Ovary (tissue), 9 donors: ENCODE measurements around the gene IER2. TPM values are rescaled to one million over a fixed set of nuclear protein-coding genes. Genes with fewer than 3 reads are reported as not detected.
"Not testable (repeated sequence)": the region's sequence is repeated elsewhere in the genome, so short reads cannot be mapped to it uniquely, and the experiment has no call there.

ENCODE experiments used
- DNase-seq, 5 donors: peaks; one replicate each; pipeline ENCODE4 v3.0.0-alpha.2; 2019 to 2020
- H3K27ac ChIP-seq, 2 donors: fragments of 200-600 bp; one replicate each; pipeline versions ENCODE4 v1.5.1 to v1.8.0; 2019 to 2022
- H3K27me3 ChIP-seq: fragments of 200-600 bp; one replicate; pipeline ENCODE4 v1.8.0; 2022
- H3K36me3 ChIP-seq: fragments of 200-600 bp; sonication (generic); one replicate; pipeline ENCODE4 v1.5.1; 2019
- H3K4me1 ChIP-seq: one replicate; pipeline ENCODE4 v1.8.1; 2013; ENCODE audit warnings: mild to moderate bottlenecking, moderate library complexity; ENCODE audit not compliant: insufficient read depth
- H3K4me3 ChIP-seq: fragments of 200-600 bp; sonication (generic); one replicate; pipeline ENCODE4 v1.5.1; 2017
- H3K9me3 ChIP-seq, 2 donors: fragments of 200-600 bp in 1 of 2; sonication (generic) in 1 of 2; one replicate each; pipeline versions ENCODE4 v1.5.1 to v1.8.1; 2013 to 2019; ENCODE audit warnings: mild to moderate bottlenecking in 1 of 2, moderate library complexity in 1 of 2
- EP300 ChIP-seq: sonication (generic); formaldehyde crosslinking; IDR thresholded peaks from one replicate; pipeline ENCODE4 v1.6.1; 2017; ENCODE audit warnings: antibody characterized with exemption
- POLR2A ChIP-seq: fragments of 450-650 bp; IDR thresholded peaks from one replicate; pipeline ENCODE4 v1.6.1; 2017; ENCODE audit warnings: antibody characterized with exemption, mild to moderate bottlenecking, moderate library complexity
- WGBS, 3 donors: extraction: QIAGEN DNeasy Blood & Tissue Kit in 1 of 3; methylation state at CpG; one replicate each; pipeline versions ENCODE4 v1.1.5 to v1.1.7; 2013 to 2017; 5-methylcytosine and 5-hydroxymethylcytosine counted together
- intact Hi-C, 4 donors: fragments of 100-400 bp; cut with DNase I; formaldehyde crosslinking; loops; one replicate each; pipeline versions ENCODE4 v1.11.0 to v1.15.1; 2022 to 2023
- polyA plus RNA-seq, 2 donors: library from polyadenylated mRNA; stranded (reverse); fragments of 200-250 nt in 1 of 2; fragments of 350-450 nt in 1 of 2; fragmentation: Illumina TruSeq in 1 of 2; extraction: RNeasy Lipid Tissue Mini Kit (QIAGEN cat#74804) in 1 of 2; gene quantifications; one replicate each; pipeline ENCODE4 v1.2.3, GENCODE V29; 2013 to 2014
- total RNA-seq, 7 donors: library from RNA; depleted of rRNA in 2 of 7; stranded (reverse); fragments of >200 nt in 2 of 7; fragmentation: NEBNext Ultra II Directional in 3 of 7; extraction: Animal tissue kit (Norgen Biotek cat#: 25700) in 3 of 7; gene quantifications; one replicate each; pipeline versions ENCODE4 v1.1.0 to v1.2.4, GENCODE V29; 2016 to 2023
- TF ChIP-seq, protein P1 (sequence below), 3 donors: fragments of 450-650 bp in 2 of 3; fragments of 200-600 bp in 1 of 3; IDR thresholded peaks; one replicate each; pipeline versions ENCODE4 v1.5.1 to v1.8.0; 2016 to 2022; ENCODE audit warnings: antibody characterized with exemption in 3 of 3, mild to moderate bottlenecking in 1 of 3
- donor health status: DM: no; HTN: no; CAD: no; lungs with moderate emphysema.
- donor health status: DM: no; HTN: no; CAD: no.
- donor health status: Bipolar disorder and iron deficiency.
- donor health status: DM: yes; HTN: yes; CAD: no.
- donor health status: DM: no; HTN: no; CAD: no.
- donor health status: DM: yes; HTN: yes; CAD: no.

The IER2 gene
- total and polyA plus RNA-seq, 9 donors: 47.4 to 301 (median 79.9) TPM

DNA sequence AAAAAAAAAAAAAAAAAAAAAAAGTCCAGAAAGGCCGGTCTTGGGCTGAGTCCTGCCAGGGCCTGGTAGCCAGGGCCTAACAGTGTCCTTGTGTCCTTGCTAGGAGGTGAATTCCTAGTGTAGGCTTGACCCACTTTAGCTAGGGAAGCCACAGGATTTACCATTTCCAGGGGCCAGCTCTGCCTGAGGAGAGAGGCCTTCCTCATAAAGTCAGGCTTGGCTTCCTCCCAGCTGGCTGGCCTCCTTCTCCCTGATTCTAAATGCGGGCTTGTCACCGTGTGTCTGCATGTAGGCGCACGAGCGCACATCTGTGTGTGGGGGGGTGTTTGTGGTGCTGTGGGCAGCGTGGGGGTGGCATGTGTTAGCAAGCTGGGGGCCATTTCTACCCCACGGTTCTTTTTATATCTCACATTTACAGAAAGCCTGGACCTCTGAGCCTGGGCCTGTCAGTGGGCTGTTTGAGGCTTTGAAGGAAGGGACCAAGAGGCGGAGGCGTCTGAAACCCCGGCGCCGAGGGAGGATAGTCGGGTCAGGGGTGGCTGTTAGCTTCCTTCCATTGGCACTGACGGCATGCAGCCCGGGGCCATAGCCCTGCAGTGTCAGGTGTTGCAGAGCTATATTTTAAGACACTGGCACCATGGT is 31.7 kb downstream of the IER2 start:
- TF ChIP-seq EP300 (no peak), POLR2A (no peak)
- TF ChIP-seq, protein P1, sequence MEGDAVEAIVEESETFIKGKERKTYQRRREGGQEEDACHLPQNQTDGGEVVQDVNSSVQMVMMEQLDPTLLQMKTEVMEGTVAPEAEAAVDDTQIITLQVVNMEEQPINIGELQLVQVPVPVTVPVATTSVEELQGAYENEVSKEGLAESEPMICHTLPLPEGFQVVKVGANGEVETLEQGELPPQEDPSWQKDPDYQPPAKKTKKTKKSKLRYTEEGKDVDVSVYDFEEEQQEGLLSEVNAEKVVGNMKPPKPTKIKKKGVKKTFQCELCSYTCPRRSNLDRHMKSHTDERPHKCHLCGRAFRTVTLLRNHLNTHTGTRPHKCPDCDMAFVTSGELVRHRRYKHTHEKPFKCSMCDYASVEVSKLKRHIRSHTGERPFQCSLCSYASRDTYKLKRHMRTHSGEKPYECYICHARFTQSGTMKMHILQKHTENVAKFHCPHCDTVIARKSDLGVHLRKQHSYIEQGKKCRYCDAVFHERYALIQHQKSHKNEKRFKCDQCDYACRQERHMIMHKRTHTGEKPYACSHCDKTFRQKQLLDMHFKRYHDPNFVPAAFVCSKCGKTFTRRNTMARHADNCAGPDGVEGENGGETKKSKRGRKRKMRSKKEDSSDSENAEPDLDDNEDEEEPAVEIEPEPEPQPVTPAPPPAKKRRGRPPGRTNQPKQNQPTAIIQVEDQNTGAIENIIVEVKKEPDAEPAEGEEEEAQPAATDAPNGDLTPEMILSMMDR (IDR thresholded peaks at IDR 0.05): no peak
- H3K27me3 ChIP-seq: no peaks in the 10 kb centered on the region
- no peaks in the 10 kb centered on the region for H3K36me3 ChIP-seq
- peak; percentile 39 to 73 (median 48) for DNase-seq
- no peak overlapping the region for H3K4me3 ChIP-seq
- WGBS, 3 donors: 26 to 27% (median 26%) methylated on average over 16 of the region's 16 CpGs
- H3K27ac ChIP-seq: no peak overlapping the region
- intact Hi-C loops: loop anchor here in 1 of 4 donors (10.0 kb wide), 1 partner anchor 53 kb away; no protein-coding TSS in a partner anchor
- peaks cover 3% of the 10 kb centered on the region for H3K4me1 ChIP-seq
- no peaks in the 10 kb centered on the region for H3K9me3 ChIP-seq

- WGBS, 3 donors: 56 to 92% (median 88%) methylated on average over 21 to 23 of the region's 23 CpGs
- intact Hi-C loops: loop anchor here in 1 of 4 donors (10.0 kb wide), 1 partner anchor 50 kb away; no protein-coding TSS in a partner anchor
- H3K4me3 ChIP-seq, H3K27ac ChIP-seq, H3K36me3 ChIP-seq, H3K4me1 ChIP-seq, DNase-seq, H3K27me3 ChIP-seq, H3K9me3 ChIP-seq: not testable (repeated sequence)
Observed at GRCh38 chr19:13184926-13185325, 34.7 kb downstream of the IER2 start.

DNA sequence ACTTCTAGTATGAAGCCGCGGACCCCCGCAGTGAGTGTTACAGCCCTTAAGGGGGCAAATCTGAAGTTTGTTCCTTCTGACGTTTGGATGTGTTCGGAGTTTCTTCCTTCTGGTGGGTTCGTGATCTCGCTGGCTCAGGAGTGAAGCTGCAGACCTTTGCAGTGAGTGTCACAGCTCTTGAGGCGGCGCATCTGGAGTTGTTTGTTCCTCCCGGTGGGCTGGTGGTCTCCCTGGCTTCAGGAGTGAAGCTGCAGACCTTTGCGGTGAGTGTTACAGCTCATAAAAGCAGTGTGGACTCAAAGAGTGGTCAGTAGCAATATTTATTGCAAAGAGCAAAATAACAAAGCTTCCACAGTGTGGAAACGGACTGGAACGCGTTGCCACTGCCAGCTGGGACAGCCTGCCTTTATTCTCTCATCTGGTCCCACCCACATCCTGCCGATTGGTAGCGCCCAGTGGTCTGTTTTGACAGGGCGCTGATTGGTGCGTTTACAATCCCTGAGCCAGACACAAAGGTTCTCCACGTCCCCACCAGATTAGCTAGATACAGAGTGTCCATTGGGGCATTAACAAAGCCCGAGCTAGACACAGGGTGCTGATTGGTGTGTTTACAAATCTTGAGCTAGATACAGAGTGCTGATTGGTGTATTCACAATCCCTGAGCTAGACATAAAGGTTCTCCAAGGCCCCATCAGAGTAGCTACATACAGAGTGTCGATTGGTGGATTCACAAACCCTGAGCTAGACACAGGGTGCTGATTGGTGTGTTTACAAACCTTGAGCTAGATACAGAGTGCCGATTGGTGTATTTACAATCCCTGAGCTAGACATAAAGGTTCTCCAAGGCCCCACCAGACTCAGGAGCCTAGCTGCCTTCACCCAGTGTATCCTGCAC is 35.8 kb downstream of the IER2 start:
- not testable (repeated sequence) for H3K27me3 ChIP-seq, H3K4me1 ChIP-seq, H3K36me3 ChIP-seq, H3K9me3 ChIP-seq, H3K27ac ChIP-seq, H3K4me3 ChIP-seq, DNase-seq
- 67 to 77% (median 71%) methylated on average over 22 of the region's 22 CpGs for WGBS, 3 donors
- intact Hi-C loops: loop anchor here in 1 of 4 donors (10.0 kb wide), 1 partner anchor 49 kb away; no protein-coding TSS in a partner anchor

- not testable (repeated sequence) for DNase-seq, H3K36me3 ChIP-seq, H3K9me3 ChIP-seq, H3K4me1 ChIP-seq, H3K4me3 ChIP-seq, H3K27me3 ChIP-seq, H3K27ac ChIP-seq
- intact Hi-C loops: loop anchor here in 1 of 4 donors (10.0 kb wide), 1 partner anchor 48 kb away; no protein-coding TSS in a partner anchor
- WGBS, 3 donors: 90 to 91% (median 90%) methylated on average over 34 to 38 of the region's 38 CpGs
Observed at GRCh38 chr19:13186688-13187087, 36.5 kb downstream of the IER2 start.

DNA sequence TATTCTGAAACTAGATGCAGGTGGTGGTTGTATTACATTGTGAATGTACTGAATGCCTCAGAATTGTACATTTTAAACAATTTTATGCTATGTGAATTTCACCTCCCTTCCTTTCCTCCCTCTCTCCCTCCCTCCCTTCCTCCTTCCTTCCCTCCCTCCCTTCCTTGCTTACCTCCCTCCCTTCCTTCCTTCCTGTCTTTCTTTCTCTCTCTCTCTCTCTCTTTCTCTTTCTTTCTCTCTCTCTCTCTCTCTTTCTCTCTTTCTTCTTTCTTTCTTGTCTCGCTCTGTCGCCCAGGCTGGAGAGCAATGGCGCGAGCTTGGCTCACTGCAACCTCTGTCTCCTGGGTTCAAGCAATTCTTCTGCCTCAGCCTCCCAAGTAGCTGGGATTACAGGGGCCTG is 37.2 kb downstream of the IER2 start:
- Histone ChIP-seq H3K27ac (no peak overlapping the region), H3K27me3 (no peaks in the 10 kb centered on the region), H3K4me3 (no peak overlapping the region), H3K4me1 (no peaks in the 10 kb centered on the region), H3K36me3 (no peaks in the 10 kb centered on the region), H3K9me3 (no peaks in the 10 kb centered on the region)
- TF ChIP-seq, protein P1 (IDR thresholded peaks at IDR 0.05): no peak
- TF ChIP-seq EP300: no peak
- no peak for TF ChIP-seq POLR2A
- intact Hi-C loops: loop anchor here in 1 of 4 donors (10.0 kb wide), 1 partner anchor 47 kb away; no protein-coding TSS in a partner anchor
- DNase-seq: no peak
- 90 to 100% (median 98%) methylated on average over 4 of the region's 4 CpGs for WGBS, 3 donors
